ENCODE results near the gene DDIT4. TPM values are rescaled to one million over a fixed set of nuclear protein-coding genes. Genes with fewer than 3 reads are reported as not detected.
A peak's percentile ranks its signal among the peaks of the same experiment; 100 is the strongest.

Gene DDIT4
- total and polyA plus RNA-seq, 2 donors, result 134 to 628 TPM

DNA sequence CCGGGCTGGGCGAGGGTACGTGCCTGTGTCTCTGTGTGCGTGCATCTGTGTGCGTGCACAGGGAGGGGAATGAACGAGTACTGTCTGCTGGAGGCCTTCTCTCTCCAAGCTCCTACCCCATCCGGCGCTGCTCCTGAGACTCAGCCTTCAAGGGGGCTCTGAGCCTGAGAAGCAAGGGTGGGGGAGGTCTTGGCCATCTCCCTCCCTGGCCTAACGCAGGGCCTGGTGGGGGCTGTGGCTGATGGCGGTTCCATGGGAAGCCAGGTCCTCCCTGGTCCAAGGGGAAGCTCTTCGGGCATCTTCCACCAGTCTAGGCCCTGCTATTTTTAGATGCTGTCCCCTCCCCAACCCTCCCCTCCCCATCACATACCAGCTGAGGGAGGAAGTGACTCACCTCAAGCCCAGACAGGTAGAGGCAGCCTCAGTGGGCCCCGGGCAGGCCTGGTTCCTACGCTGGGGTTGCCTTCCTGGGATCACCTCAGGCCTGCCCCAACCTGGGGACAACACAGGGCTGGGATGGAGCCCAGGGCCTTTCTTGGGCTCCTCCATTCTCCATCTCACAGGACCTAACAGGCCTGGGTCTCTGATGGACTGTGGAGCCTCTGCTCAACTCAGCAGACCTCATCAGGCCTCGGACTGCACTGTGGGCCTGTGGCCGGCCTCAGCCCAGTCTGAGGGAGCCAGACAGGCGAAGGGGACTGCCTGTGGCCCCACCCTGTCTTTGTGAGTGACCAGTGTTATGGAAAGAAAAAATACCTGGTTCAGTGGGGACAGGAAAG, 48.7 kb downstream of the DDIT4 start:
- peaks cover 0 to 3% of the 10 kb centered on the region in 2 donors for H3K9me3 ChIP-seq (ENCODE audit: control insufficient read depth in 2 of 2, insufficient read depth in 1 of 2, low read length in 1 of 2)
- H3K4me3 ChIP-seq (ENCODE audit: low read length in 2 of 2), result no peak overlapping the region
- H3K27me3 ChIP-seq (ENCODE audit: control insufficient read depth in 2 of 2, insufficient read depth in 1 of 2, low read length in 1 of 2), result no peaks in the 10 kb centered on the region
- H3K36me3 ChIP-seq (ENCODE audit: control insufficient read depth in 2 of 2, insufficient read depth in 2 of 2, low read length in 1 of 2), result no peaks in the 10 kb centered on the region
- peak in 1 of 9 donors; percentile 72 for DNase-seq (ENCODE audit: low read depth in 6 of 9, low spot score in 9 of 9)
- peaks cover 67 to 87% of the 10 kb centered on the region in 2 donors for H3K4me1 ChIP-seq (ENCODE audit: control insufficient read depth in 2 of 2, insufficient read depth in 2 of 2, low read length in 2 of 2)
- 85% methylated on average over 16 of the region's 16 CpGs for WGBS
- H3K27ac ChIP-seq (ENCODE audit: low read depth in 1 of 2, low read length in 1 of 2), result peak overlapping the region; percentile 10 to 70

DNA sequence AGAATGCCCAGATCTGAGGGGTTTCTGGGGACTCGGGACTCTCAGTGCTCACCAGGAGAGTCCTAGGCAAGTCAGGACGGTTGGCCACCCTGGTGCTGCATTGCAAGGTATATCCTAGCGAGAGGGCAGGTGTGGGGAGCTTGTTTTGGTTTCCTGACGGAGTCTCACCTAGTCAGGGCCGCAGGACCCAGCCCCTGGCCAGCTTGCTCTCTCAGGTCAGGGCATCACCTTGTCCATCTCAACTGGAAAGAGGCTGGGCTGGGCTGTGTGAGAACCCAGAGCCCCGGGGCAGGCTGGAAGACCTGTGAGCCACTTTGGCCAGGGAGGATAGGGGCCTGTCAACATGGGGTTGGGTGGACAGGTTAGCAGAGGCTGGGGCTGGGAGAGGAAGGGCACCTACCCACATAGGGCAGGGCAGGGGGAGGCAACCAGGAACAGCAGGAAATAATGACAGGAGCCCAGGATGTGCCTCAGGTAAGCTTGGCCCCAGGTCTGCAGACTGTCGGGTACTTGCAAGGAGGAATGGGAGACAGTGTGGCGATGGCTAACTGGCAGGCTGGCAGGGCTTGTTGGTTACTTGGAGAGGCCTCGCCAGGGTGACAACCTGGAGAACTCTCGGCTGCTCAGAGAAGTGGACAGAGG, 49.5 kb downstream of the DDIT4 start:
- DNase-seq (ENCODE audit: low read depth in 6 of 9, low spot score in 9 of 9), result peak in 1 of 9 donors; percentile 18
- WGBS, result 91% methylated on average over 10 of the region's 10 CpGs
- Histone ChIP-seq H3K4me1 (ENCODE audit: control insufficient read depth in 2 of 2, insufficient read depth in 2 of 2, low read length in 2 of 2) (peaks cover 71 to 88% of the 10 kb centered on the region in 2 donors), H3K27me3 (ENCODE audit: control insufficient read depth in 2 of 2, insufficient read depth in 1 of 2, low read length in 1 of 2) (no peaks in the 10 kb centered on the region), H3K9me3 (ENCODE audit: control insufficient read depth in 2 of 2, insufficient read depth in 1 of 2, low read length in 1 of 2) (peaks cover 0 to 3% of the 10 kb centered on the region in 2 donors), H3K36me3 (ENCODE audit: control insufficient read depth in 2 of 2, insufficient read depth in 2 of 2, low read length in 1 of 2) (no peaks in the 10 kb centered on the region), H3K4me3 (ENCODE audit: low read length in 2 of 2) (no peak overlapping the region), H3K27ac (ENCODE audit: low read depth in 1 of 2, low read length in 1 of 2) (no peak overlapping the region)

DNA sequence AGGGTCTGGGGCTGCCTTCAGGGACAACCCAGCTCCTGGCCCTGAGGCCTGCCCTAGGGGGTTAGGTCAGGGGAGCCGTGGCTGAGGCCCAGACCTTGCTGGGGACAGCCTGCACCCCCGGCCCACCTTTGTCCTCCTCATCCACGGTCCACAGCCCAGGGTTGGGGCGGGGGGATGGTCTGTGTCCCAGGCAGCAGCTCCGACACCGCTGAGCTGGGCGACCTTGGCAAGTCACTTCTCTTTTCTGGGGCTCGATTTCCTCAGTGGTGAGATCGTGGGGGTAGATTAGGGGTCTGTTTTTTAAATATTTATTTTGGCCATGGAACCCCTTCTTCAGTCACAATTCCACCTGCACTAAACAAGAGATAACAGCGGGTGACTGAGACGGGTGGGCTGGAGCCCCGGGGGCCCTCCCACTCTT, 50.1 kb downstream of the DDIT4 start:
- H3K4me1 ChIP-seq (ENCODE audit: control insufficient read depth in 2 of 2, insufficient read depth in 2 of 2, low read length in 2 of 2), result peaks cover 71 to 88% of the 10 kb centered on the region in 2 donors
- H3K4me3 ChIP-seq (ENCODE audit: low read length in 2 of 2), result no peak overlapping the region
- H3K36me3 ChIP-seq (ENCODE audit: control insufficient read depth in 2 of 2, insufficient read depth in 2 of 2, low read length in 1 of 2), result no peaks in the 10 kb centered on the region
- H3K27me3 ChIP-seq (ENCODE audit: control insufficient read depth in 2 of 2, insufficient read depth in 1 of 2, low read length in 1 of 2), result no peaks in the 10 kb centered on the region
- no peak overlapping the region for H3K27ac ChIP-seq (ENCODE audit: low read depth in 1 of 2, low read length in 1 of 2)
- peak in 1 of 9 donors; percentile 45 for DNase-seq (ENCODE audit: low read depth in 6 of 9, low spot score in 9 of 9)
- H3K9me3 ChIP-seq (ENCODE audit: control insufficient read depth in 2 of 2, insufficient read depth in 1 of 2, low read length in 1 of 2), result peaks cover 0 to 3% of the 10 kb centered on the region in 2 donors
- 14% methylated on average over 12 of the region's 12 CpGs for WGBS

Other genes starting within 250 kb of the DDIT4 start
- gene SPOCK2, start 185.4 kb upstream of the DDIT4 start, total RNA-seq, result 91.6 TPM
- gene SPOCK2, start 185.4 kb upstream of the DDIT4 start, polyA plus RNA-seq, result 163 TPM
- gene ANAPC16, start 57.9 kb upstream of the DDIT4 start, total RNA-seq, result 137 TPM
- 349 TPM for gene ANAPC16, start 57.9 kb upstream of the DDIT4 start, polyA plus RNA-seq
- 22.1 TPM for gene ASCC1, start 57.6 kb upstream of the DDIT4 start, total RNA-seq
- 29.7 TPM for gene ASCC1, start 57.6 kb upstream of the DDIT4 start, polyA plus RNA-seq
- 16.8 TPM for gene DNAJB12, start 81.0 kb downstream of the DDIT4 start, total RNA-seq
- gene DNAJB12, start 81.0 kb downstream of the DDIT4 start, polyA plus RNA-seq, result 14.6 TPM

Data from thymus (tissue), 11 donors.